H9 (cell line): ENCODE results near the gene NME4. TPM values are rescaled to one million over a fixed set of nuclear protein-coding genes. Genes with fewer than 3 reads are reported as not detected.

Experiments
- DNase-seq: peaks from one replicate; pipeline ENCODE4 v3.0.0-alpha.2; 2017
- H2AFZ ChIP-seq: one replicate; pipeline ENCODE4 v1.6.1; 2013; ENCODE audit warnings: mild to moderate bottlenecking, low read length, control low read depth, moderate library complexity
- H2AK5ac ChIP-seq: 2 replicates; pipeline ENCODE4 v1.6.1; 2013; ENCODE audit warnings: low read length, control low read depth, mixed read lengths; ENCODE audit not compliant: insufficient read length
- H2BK120ac ChIP-seq: one replicate; pipeline ENCODE4 v1.6.1; 2013; ENCODE audit warnings: low read depth, mild to moderate bottlenecking, low read length, control low read depth, inconsistent platforms; ENCODE audit not compliant: poor library complexity, severe bottlenecking
- H2BK12ac ChIP-seq: 2 replicates; pipeline ENCODE4 v1.6.1; 2013; ENCODE audit warnings: low read length, control low read depth, mixed read lengths, low read depth; ENCODE audit not compliant: insufficient read length
- H2BK15ac ChIP-seq: 2 replicates; pipeline ENCODE4 v1.6.1; 2013; ENCODE audit warnings: low read depth, low read length, control low read depth
- H2BK20ac ChIP-seq: one replicate; pipeline ENCODE4 v1.6.1; 2013; ENCODE audit warnings: low read depth, mild to moderate bottlenecking, low read length, control low read depth, inconsistent platforms; ENCODE audit not compliant: poor library complexity, severe bottlenecking
- H2BK5ac ChIP-seq: 2 replicates; pipeline ENCODE4 v1.6.1; 2013; ENCODE audit warnings: low read length, control low read depth, mixed read lengths; ENCODE audit not compliant: insufficient read length
- H3K14ac ChIP-seq: 2 replicates; pipeline ENCODE4 v1.6.1; 2013; ENCODE audit warnings: low read length, control low read depth; ENCODE audit not compliant: insufficient read depth
- H3K18ac ChIP-seq: 2 replicates; pipeline ENCODE4 v1.6.1; 2013; ENCODE audit warnings: low read depth, mild to moderate bottlenecking, mixed read lengths, low read length, control low read depth; ENCODE audit not compliant: insufficient read length
- H3K23ac ChIP-seq: 2 replicates; pipeline ENCODE4 v1.6.1; 2013; ENCODE audit warnings: low read length, control low read depth, mixed read lengths, low read depth; ENCODE audit not compliant: insufficient read length
- H3K23me2 ChIP-seq: 2 replicates; pipeline ENCODE4 v1.6.1; 2013; ENCODE audit warnings: low read depth, mild to moderate bottlenecking, mixed read lengths, low read length, control low read depth; ENCODE audit not compliant: insufficient read length, poor library complexity, severe bottlenecking
- H3K27ac ChIP-seq: 2 replicates; pipeline ENCODE4 v1.5.1; 2013; ENCODE audit warnings: low read length, control low read depth, mixed read lengths, low read depth; ENCODE audit not compliant: insufficient read length
- H3K27me3 ChIP-seq: 2 replicates; pipeline ENCODE4 v1.6.1; 2013; ENCODE audit warnings: low read length, control low read depth, inconsistent platforms; ENCODE audit not compliant: insufficient read depth
- H3K4ac ChIP-seq: 2 replicates; pipeline ENCODE4 v1.6.1; 2013; ENCODE audit warnings: low read depth, mild to moderate bottlenecking, control low read depth, inconsistent platforms, low read length, moderate library complexity
- H3K4me1 ChIP-seq: 2 replicates; pipeline ENCODE4 v1.6.1; 2013; ENCODE audit warnings: low read length, control low read depth, inconsistent platforms; ENCODE audit not compliant: insufficient read depth
- H3K4me2 ChIP-seq: 2 replicates; pipeline ENCODE4 v1.6.1; 2013; ENCODE audit warnings: low read length, control low read depth, mixed read lengths; ENCODE audit not compliant: insufficient read length, insufficient read depth
- H3K56ac ChIP-seq: 2 replicates; pipeline ENCODE4 v1.6.1; 2013; ENCODE audit warnings: low read depth, mild to moderate bottlenecking, mixed read lengths, low read length, control low read depth; ENCODE audit not compliant: insufficient read length
- H3K79me1 ChIP-seq: 2 replicates; pipeline ENCODE4 v1.6.1; 2013; ENCODE audit warnings: low read depth, mild to moderate bottlenecking, moderate library complexity, low read length, control low read depth, inconsistent platforms; ENCODE audit not compliant: insufficient read depth, poor library complexity, severe bottlenecking
- H3K79me2 ChIP-seq: 2 replicates; pipeline ENCODE4 v1.6.1; 2013; ENCODE audit warnings: low read length, control low read depth, inconsistent platforms; ENCODE audit not compliant: insufficient read depth
- H3K9ac ChIP-seq: 2 replicates; pipeline ENCODE4 v1.6.1; 2013; ENCODE audit warnings: low read length, control low read depth, mixed read lengths; ENCODE audit not compliant: insufficient read length; ENCODE audit errors: extremely low read depth
- H3K9me3 ChIP-seq: one replicate; pipeline ENCODE4 v1.6.1; 2013; ENCODE audit warnings: low read depth, low read length, inconsistent platforms; ENCODE audit not compliant: control insufficient read depth
- H3T11ph ChIP-seq: one replicate; pipeline ENCODE4 v1.6.1; 2013; ENCODE audit warnings: mild to moderate bottlenecking, low read length, control low read depth, inconsistent platforms
- H4K20me1 ChIP-seq: one replicate; pipeline ENCODE4 v1.6.1; 2013; ENCODE audit not compliant: control insufficient read depth, insufficient read length, insufficient read depth
- H4K5ac ChIP-seq: 2 replicates; pipeline ENCODE4 v1.6.1; 2013; ENCODE audit warnings: low read depth, mild to moderate bottlenecking, mixed read lengths, low read length, control low read depth; ENCODE audit not compliant: insufficient read length
- H4K8ac ChIP-seq: replicated peaks from 2 replicates; pipeline ENCODE4 v1.6.1; 2013; ENCODE audit warnings: low read length, control low read depth, mixed read lengths, low read depth; ENCODE audit not compliant: insufficient read length
- H4K91ac ChIP-seq: 2 replicates; pipeline ENCODE4 v1.6.1; 2013; ENCODE audit warnings: low read depth, mild to moderate bottlenecking, moderate library complexity, mixed read lengths, low read length, control low read depth; ENCODE audit not compliant: insufficient read length
- H3K27ac Mint-ChIP-seq, 3 experiments: 2 replicates in 2 of 3; 3 replicates in 1 of 3; pipeline ENCODE4 v1.8.0; 2020 to 2021; ENCODE audit warnings: mixed read lengths in 3 of 3, mild to moderate bottlenecking in 1 of 3, moderate library complexity in 1 of 3
- H3K27me3 Mint-ChIP-seq: 2 replicates; pipeline ENCODE4 v1.8.0; 2021; ENCODE audit warnings: low read depth, mild to moderate bottlenecking, moderate library complexity, mixed read lengths
- H3K36me3 Mint-ChIP-seq, 3 experiments: 2 replicates in 2 of 3; 3 replicates in 1 of 3; pipeline ENCODE4 v1.8.0; 2020 to 2021; ENCODE audit warnings: low read depth in 3 of 3, mixed read lengths in 3 of 3; ENCODE audit not compliant: insufficient read depth in 1 of 3
- H3K4me1 Mint-ChIP-seq, 2 experiments: 2 replicates each; pipeline ENCODE4 v1.8.0; 2020; ENCODE audit warnings: mixed read lengths in 2 of 2
- H3K4me3 Mint-ChIP-seq, 2 experiments: 2 replicates in 1 of 2; 3 replicates in 1 of 2; pipeline ENCODE4 v1.8.0; 2020 to 2021; ENCODE audit warnings: mild to moderate bottlenecking in 2 of 2, mixed read lengths in 2 of 2, moderate library complexity in 1 of 2
- H3K9me3 Mint-ChIP-seq, 2 experiments: 2 replicates in 1 of 2; 3 replicates in 1 of 2; pipeline ENCODE4 v1.8.0; 2020; ENCODE audit warnings: mild to moderate bottlenecking in 2 of 2, mixed read lengths in 2 of 2, moderate library complexity in 1 of 2
- CTCF ChIP-seq: fragments of 200-600 bp; sonication (generic); conservative IDR thresholded peaks from 3 replicates; pipeline ENCODE4 v1.8.0; 2021; ENCODE audit warnings: antibody characterized with exemption, mild to moderate bottlenecking
- WGBS: extraction: QIAGEN DNeasy Blood & Tissue Kit; methylation state at CpG from one replicate; pipeline ENCODE4 v1.1.7; 2013; ENCODE audit warnings: missing lambda C conversion rate, low lambda C conversion rate, mixed read lengths; ENCODE audit not compliant: insufficient read length; ENCODE audit errors: extremely low coverage; 5-methylcytosine and 5-hydroxymethylcytosine counted together
- total RNA-seq: library from RNA; stranded (reverse); gene quantifications from 2 replicates; pipeline ENCODE4 v1.2.1, GENCODE V29; 2021

Gene NME4
- total RNA-seq, 1 experiment from 2014 or later, result 320 TPM

GRCh38 chr16:392450-393030 lies 4.5 kb upstream of the NME4 start:
- no peak overlapping the region for H4K5ac ChIP-seq
- no peaks in the 10 kb centered on the region; the same call in 1 of the 2 replicates for H3K4me1 ChIP-seq
- H3K4me2 ChIP-seq, result no peak overlapping the region
- no peak overlapping the region for H3K27ac ChIP-seq
- H3K4ac ChIP-seq, result no peak overlapping the region
- H3K23me2 ChIP-seq, result no peaks in the 10 kb centered on the region
- no peak overlapping the region for H4K8ac ChIP-seq
- Mint-ChIP-seq H3K4me3 (no peak overlapping the region), H3K4me1 (peaks cover 28 to 31% of the 10 kb centered on the region in 2 experiments), H3K36me3 (peaks cover 7 to 11% (median 8%) of the 10 kb centered on the region in 3 experiments; a peak in 5 of 7 replicates), H3K27ac (no peak overlapping the region; a peak in 1 of 7 replicates), H3K27me3 (no peaks in the 10 kb centered on the region), H3K9me3 (peaks cover 7 to 14% of the 10 kb centered on the region in 2 experiments)
- H3K27me3 ChIP-seq, result no peaks in the 10 kb centered on the region
- H2BK15ac ChIP-seq, result no peak overlapping the region
- no peak overlapping the region for H3T11ph ChIP-seq
- WGBS, result no CpG with 5 or more reads among the region's 7 CpGs
- H3K9ac ChIP-seq, result no peak overlapping the region
- no peaks in the 10 kb centered on the region for H3K79me1 ChIP-seq
- no peak overlapping the region for H3K18ac ChIP-seq
- H4K20me1 ChIP-seq, result no peaks in the 10 kb centered on the region
- no peak overlapping the region for H2BK120ac ChIP-seq
- no peak overlapping the region for H2BK20ac ChIP-seq
- no peak overlapping the region for H3K56ac ChIP-seq
- H4K91ac ChIP-seq, result no peak overlapping the region
- H2AFZ ChIP-seq, result no peak overlapping the region
- no peak overlapping the region for H2BK12ac ChIP-seq
- H2BK5ac ChIP-seq, result no peak overlapping the region
- H3K9me3 ChIP-seq, result no peaks in the 10 kb centered on the region
- H3K23ac ChIP-seq, result no peak overlapping the region
- H2AK5ac ChIP-seq, result no peak overlapping the region
- no peaks in the 10 kb centered on the region for H3K79me2 ChIP-seq
- TF ChIP-seq CTCF, result no peak
- DNase-seq, result no peak
- H3K14ac ChIP-seq, result no peak overlapping the region
